Measurements from ENCODE around the gene POGLUT3. TPM values are rescaled to one million over a fixed set of nuclear protein-coding genes. Genes with fewer than 3 reads are reported as not detected.

POGLUT3 gene
- total and polyA plus RNA-seq, 9 of the 15 experiments (the other 6 are each of a cell fraction or from before 2014, with no cell fraction given), result 4.6 to 29.7 (median 17.8) TPM

GRCh38 chr11:108518581-108518980, 20.4 kb upstream of the POGLUT3 start (continued):
- no peak for TF ChIP-seq PRDM10 (IDR thresholded peaks at IDR 0.05; ENCODE audit: partially characterized antibody)

- BruUV-seq (replicated peaks), result no TSS peak
- ChIA-PET POLR2A (no interaction called here), CTCF (ENCODE audit: low intra/inter-chr PET ratio) (no interaction called here)
Observed at GRCh38 chr11:108516125-108516524, 17.9 kb upstream of the POGLUT3 start.

More at GRCh38 chr11:108516125-108516524, 17.9 kb upstream of the POGLUT3 start:
- H3K4me1 ChIP-seq (replicated peaks in 1 of 2; ENCODE audit: control insufficient read depth in 2 of 2, insufficient read depth in 2 of 2, low read length in 2 of 2), result no peaks in the 10 kb centered on the region
- H3K27ac ChIP-seq (ENCODE audit: extremely low read depth, low read depth, low read length), result no peak overlapping the region
- H3K9me1 ChIP-seq (ENCODE audit: control insufficient read depth, insufficient read depth, low read length), result no peaks in the 10 kb centered on the region
- no peak overlapping the region for H3K9ac ChIP-seq (ENCODE audit: insufficient read depth in 1 of 2, low read depth in 2 of 2, low read length in 2 of 2)
- ATAC-seq (no peak), FAIRE-seq (no peak), DNase-seq (ENCODE audit: extremely low read depth in 1 of 4, low spot score in 3 of 4) (no peak)
- H3K36me3 ChIP-seq (ENCODE audit: control insufficient read depth, insufficient read depth, low read length), result peaks cover 33% of the 10 kb centered on the region
- no peak overlapping the region for H3K4me3 ChIP-seq
- TF ChIP-seq GATAD2A (IDR thresholded peaks at IDR 0.05), result no peak
- H4K20me1 ChIP-seq (replicated peaks; ENCODE audit: control insufficient read depth, insufficient read depth, low read length), result no peaks in the 10 kb centered on the region
- in situ Hi-C loops (cut with MboI) (no loop called here), intact Hi-C loops (cut with micrococcal nuclease) (no loop called here)
- H3K9me3 ChIP-seq (replicated peaks; ENCODE audit: control insufficient read depth, insufficient read depth, low read depth, low read length), result no peaks in the 10 kb centered on the region
- H3K4me2 ChIP-seq (ENCODE audit: insufficient read depth, low read length), result no peak overlapping the region
- no peaks in the 10 kb centered on the region for H3K79me2 ChIP-seq (ENCODE audit: control insufficient read depth, insufficient read depth, low read length)
- H3K27me3 ChIP-seq (ENCODE audit: control insufficient read depth in 2 of 2, insufficient read depth in 2 of 2, low read length in 2 of 2), result no peaks in the 10 kb centered on the region
- H2AFZ ChIP-seq (ENCODE audit: low read depth, low read length), result no peak overlapping the region
- WGBS (ENCODE audit: insufficient coverage, low coverage, missing lambda C conversion rate), result 97% methylated on average over 4 of the region's 4 CpGs

All from K562 (cell line).